Lower lobe of right lung (tissue), 2 donors: ENCODE measurements around the gene OR2A2. TPM values are rescaled to one million over a fixed set of nuclear protein-coding genes. Genes with fewer than 3 reads are reported as not detected.
"Not testable (repeated sequence)": the region's sequence is repeated elsewhere in the genome, so short reads cannot be mapped to it uniquely, and the experiment has no call there.

Experiments
- ATAC-seq, 2 donors: fragments of 200-7000 bp; cut with Tn5 transposase; one replicate each; pipeline ENCODE4 v1.9.1; 2020 to 2022; ENCODE audit warnings: mild to moderate bottlenecking in 2 of 2, moderate library complexity in 2 of 2
- DNase-seq: peaks from one replicate; pipeline ENCODE4 v3.0.0-alpha.2; 2020
- H3K27ac ChIP-seq: fragments of 200-600 bp; one replicate; pipeline ENCODE4 v1.8.0; 2022
- H3K27me3 ChIP-seq: fragments of 200-600 bp; one replicate; pipeline ENCODE4 v1.8.0; 2022; ENCODE audit warnings: low read depth
- H3K36me3 ChIP-seq: fragments of 200-600 bp; one replicate; pipeline ENCODE4 v1.8.0; 2022; ENCODE audit warnings: mild to moderate bottlenecking
- H3K4me1 ChIP-seq: fragments of 200-600 bp; one replicate; pipeline ENCODE4 v1.8.0; 2022
- H3K4me3 ChIP-seq: fragments of 200-600 bp; one replicate; pipeline ENCODE4 v1.8.0; 2022; ENCODE audit warnings: mild to moderate bottlenecking
- H3K9me3 ChIP-seq: fragments of 200-600 bp; one replicate; pipeline ENCODE4 v1.8.0; 2022
- intact Hi-C: fragments of 100-400 bp; cut with DNase I; formaldehyde crosslinking; loops from one replicate; pipeline ENCODE4 v1.11.0; 2022
- total RNA-seq: library from RNA; stranded (reverse); fragmentation: NEBNext Ultra II Directional; extraction: Animal tissue kit (Norgen Biotek cat#: 25700); gene quantifications from one replicate; pipeline ENCODE4 v1.2.1, GENCODE V29; 2021
- TF ChIP-seq, protein P1 (sequence below): fragments of 200-600 bp; IDR thresholded peaks from one replicate; pipeline ENCODE4 v1.8.0; 2022; ENCODE audit warnings: antibody characterized with exemption, mild to moderate bottlenecking
- donor health status: DM: no; HTN: yes; CAD: no; lungs with severe emphysema.

OR2A2 gene
- total RNA-seq, 1 donor from 2014 or later, result not detected

DNA sequence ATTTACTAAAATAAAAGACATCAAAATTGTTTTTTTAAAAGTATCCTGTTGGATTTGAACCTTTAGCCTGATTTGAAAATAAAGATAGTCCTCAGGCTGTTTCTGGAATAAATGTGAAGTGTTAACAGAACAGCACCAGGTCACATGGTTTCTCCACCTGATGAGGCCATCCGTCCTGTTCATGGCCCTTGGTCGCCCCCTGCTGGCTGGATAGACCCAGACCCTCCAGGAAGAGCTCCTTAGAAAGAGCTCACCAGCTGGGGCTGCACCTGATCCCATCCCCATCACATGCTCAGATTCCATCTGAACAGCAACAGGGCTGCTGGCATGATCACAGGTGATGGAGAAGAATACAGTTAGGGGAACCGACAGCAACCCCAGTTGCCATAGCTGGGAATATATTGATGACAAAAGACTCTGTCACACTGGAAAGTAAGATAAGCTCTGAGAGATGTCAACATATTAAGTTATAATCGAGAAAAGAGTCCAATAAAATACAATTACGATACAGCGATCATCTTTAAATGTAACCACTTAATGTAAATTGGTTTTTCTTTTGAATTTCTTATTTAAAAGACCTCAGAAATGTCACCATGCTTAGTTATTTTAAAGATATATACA lies 18.4 kb downstream of the OR2A2 start:
- no peaks in the 10 kb centered on the region for H3K27me3 ChIP-seq
- ATAC-seq (peak; percentile 96 to 97), DNase-seq (peak; percentile 91)
- H3K4me3 ChIP-seq, result no peak overlapping the region
- no peaks in the 10 kb centered on the region for H3K36me3 ChIP-seq
- no peaks in the 10 kb centered on the region for H3K4me1 ChIP-seq
- intact Hi-C loops, result no loop called here
- no peaks in the 10 kb centered on the region for H3K9me3 ChIP-seq
- TF ChIP-seq, protein P1, sequence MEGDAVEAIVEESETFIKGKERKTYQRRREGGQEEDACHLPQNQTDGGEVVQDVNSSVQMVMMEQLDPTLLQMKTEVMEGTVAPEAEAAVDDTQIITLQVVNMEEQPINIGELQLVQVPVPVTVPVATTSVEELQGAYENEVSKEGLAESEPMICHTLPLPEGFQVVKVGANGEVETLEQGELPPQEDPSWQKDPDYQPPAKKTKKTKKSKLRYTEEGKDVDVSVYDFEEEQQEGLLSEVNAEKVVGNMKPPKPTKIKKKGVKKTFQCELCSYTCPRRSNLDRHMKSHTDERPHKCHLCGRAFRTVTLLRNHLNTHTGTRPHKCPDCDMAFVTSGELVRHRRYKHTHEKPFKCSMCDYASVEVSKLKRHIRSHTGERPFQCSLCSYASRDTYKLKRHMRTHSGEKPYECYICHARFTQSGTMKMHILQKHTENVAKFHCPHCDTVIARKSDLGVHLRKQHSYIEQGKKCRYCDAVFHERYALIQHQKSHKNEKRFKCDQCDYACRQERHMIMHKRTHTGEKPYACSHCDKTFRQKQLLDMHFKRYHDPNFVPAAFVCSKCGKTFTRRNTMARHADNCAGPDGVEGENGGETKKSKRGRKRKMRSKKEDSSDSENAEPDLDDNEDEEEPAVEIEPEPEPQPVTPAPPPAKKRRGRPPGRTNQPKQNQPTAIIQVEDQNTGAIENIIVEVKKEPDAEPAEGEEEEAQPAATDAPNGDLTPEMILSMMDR, result peak; percentile 88
- no peak overlapping the region for H3K27ac ChIP-seq

DNA sequence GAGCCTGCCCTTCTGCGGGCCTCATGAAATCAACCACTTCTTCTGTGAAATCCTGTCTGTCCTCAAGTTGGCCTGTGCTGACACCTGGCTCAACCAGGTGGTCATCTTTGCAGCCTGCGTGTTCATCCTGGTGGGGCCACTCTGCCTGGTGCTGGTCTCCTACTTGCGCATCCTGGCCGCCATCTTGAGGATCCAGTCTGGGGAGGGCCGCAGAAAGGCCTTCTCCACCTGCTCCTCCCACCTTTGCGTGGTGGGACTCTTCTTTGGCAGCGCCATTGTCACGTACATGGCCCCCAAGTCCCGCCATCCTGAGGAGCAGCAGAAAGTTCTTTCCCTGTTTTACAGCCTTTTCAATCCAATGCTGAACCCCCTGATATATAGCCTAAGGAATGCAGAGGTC lies 20.2 kb downstream of the OR2A2 start:
- intact Hi-C loops, H3K4me1 ChIP-seq, H3K27ac ChIP-seq, H3K27me3 ChIP-seq, ATAC-seq, H3K9me3 ChIP-seq, DNase-seq, H3K4me3 ChIP-seq, H3K36me3 ChIP-seq: not testable (repeated sequence)

DNA sequence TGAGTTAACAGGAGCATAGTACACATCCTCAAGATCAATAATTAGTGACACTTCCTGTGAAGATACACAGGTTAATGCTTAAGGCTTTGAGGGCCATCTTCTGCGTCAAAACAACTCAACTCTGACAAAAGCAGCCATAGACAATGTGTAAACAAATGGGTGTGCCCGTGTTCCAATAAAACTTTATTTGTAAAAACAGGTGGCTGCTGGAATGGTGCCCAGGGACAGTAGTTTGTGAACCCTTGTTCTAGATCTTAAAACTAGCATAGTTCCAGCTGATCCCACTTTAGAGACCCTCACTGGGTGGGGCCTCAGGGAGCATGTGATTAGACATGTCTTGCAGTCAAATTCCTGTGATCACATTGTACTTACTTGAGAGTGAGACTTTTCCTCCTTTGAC lies 21.3 kb downstream of the OR2A2 start:
- intact Hi-C loops, result no loop called here
- Histone ChIP-seq H3K4me1 (no peaks in the 10 kb centered on the region), H3K27me3 (no peaks in the 10 kb centered on the region), H3K9me3 (no peaks in the 10 kb centered on the region), H3K4me3 (no peak overlapping the region), H3K27ac (no peak overlapping the region), H3K36me3 (no peaks in the 10 kb centered on the region)
- no peak for ATAC-seq
- TF ChIP-seq, protein P1, result no peak
- DNase-seq, result no peak

DNA sequence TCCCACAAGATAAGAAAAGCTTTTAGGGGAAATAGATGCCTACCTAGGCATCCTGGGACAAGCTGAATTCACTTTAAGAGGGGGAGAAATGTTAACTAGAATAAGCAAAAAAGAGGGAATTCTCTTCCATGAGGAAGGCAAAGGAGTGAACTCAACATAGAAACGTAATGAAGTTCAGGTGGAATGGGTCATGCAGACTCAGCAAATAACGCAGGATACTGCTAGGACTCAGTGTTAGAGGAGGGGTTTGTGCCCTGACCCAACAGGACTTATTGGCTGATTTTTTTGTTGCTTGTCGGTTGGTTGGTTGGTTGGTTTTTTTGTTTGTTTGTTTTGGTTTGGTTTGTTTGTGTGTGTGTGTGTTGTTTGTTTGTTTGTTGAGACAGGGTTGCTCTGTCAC lies 22.9 kb downstream of the OR2A2 start:
- DNase-seq, result no peak
- intact Hi-C loops, result no loop called here
- TF ChIP-seq, protein P1, result no peak

DNA sequence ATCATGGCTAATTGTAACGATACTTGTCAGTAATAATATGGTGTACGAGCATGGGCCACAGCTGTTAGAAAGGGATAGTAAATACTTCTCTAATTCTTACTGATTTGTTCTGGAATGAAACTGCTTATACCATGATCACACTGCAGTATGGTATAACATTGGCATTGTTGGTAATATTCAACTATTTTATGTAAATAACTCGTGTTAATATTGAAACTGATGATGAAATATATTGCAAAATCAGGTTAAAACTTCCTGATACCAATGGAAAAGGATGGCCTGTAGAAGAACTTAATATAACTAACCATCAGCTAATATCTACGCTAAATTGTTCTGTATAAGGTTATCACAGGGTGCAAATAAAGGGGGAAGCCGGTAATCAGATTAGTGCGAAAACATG lies 23.9 kb downstream of the OR2A2 start:
- Histone ChIP-seq H3K4me3 (no peak overlapping the region), H3K27ac (no peak overlapping the region), H3K9me3 (no peaks in the 10 kb centered on the region), H3K27me3 (no peaks in the 10 kb centered on the region), H3K36me3 (no peaks in the 10 kb centered on the region), H3K4me1 (no peaks in the 10 kb centered on the region)
- ATAC-seq (no peak), DNase-seq (no peak)
- intact Hi-C loops, result no loop called here
- TF ChIP-seq, protein P1, result no peak

More for the DNA sequence above, 22.9 kb downstream of the OR2A2 start:
- ATAC-seq, result no peak
- no peak overlapping the region for H3K27ac ChIP-seq
- H3K36me3 ChIP-seq, result no peaks in the 10 kb centered on the region
- H3K27me3 ChIP-seq, result no peaks in the 10 kb centered on the region
- H3K4me3 ChIP-seq, result no peak overlapping the region
- no peaks in the 10 kb centered on the region for H3K9me3 ChIP-seq
- no peaks in the 10 kb centered on the region for H3K4me1 ChIP-seq

DNA sequence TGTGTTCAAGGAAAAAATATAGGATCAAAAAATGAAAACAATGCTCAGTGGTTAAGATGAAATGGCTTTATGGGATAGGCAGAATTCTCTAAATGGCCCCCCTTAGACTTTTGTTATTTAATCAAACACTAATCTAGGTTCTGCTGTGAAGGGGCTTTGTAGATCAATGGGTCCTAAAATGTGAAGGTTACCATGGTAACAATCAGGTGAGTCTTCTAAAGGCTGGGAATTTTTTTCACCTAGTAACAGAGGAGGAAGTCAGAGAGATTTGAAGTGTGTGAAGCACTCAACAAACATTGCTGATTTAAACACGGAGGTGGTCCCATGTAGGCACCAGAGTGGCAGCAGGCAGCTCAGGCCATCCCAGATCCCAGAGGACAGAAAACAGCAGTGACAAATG lies 24.7 kb downstream of the OR2A2 start:
- DNase-seq, result no peak
- ATAC-seq, result no peak
- Histone ChIP-seq H3K4me1 (no peaks in the 10 kb centered on the region), H3K9me3 (no peaks in the 10 kb centered on the region), H3K27ac (no peak overlapping the region), H3K36me3 (no peaks in the 10 kb centered on the region), H3K27me3 (no peaks in the 10 kb centered on the region), H3K4me3 (no peak overlapping the region)
- TF ChIP-seq, protein P1, result no peak
- intact Hi-C loops, result no loop called here
